Islet of Langerhans (tissue), 1 donor: ENCODE measurements around the gene RALGAPA2.
"Not testable (repeated sequence)": the region's sequence is repeated elsewhere in the genome, so short reads cannot be mapped to it uniquely, and the experiment has no call there.

Experiments used
- FAIRE-seq: peaks from one replicate; lab custom pipeline; 2011; peaks lifted over from hg19 to GRCh38; lab: Jason Lieb, UNC

Gene RALGAPA2

DNA sequence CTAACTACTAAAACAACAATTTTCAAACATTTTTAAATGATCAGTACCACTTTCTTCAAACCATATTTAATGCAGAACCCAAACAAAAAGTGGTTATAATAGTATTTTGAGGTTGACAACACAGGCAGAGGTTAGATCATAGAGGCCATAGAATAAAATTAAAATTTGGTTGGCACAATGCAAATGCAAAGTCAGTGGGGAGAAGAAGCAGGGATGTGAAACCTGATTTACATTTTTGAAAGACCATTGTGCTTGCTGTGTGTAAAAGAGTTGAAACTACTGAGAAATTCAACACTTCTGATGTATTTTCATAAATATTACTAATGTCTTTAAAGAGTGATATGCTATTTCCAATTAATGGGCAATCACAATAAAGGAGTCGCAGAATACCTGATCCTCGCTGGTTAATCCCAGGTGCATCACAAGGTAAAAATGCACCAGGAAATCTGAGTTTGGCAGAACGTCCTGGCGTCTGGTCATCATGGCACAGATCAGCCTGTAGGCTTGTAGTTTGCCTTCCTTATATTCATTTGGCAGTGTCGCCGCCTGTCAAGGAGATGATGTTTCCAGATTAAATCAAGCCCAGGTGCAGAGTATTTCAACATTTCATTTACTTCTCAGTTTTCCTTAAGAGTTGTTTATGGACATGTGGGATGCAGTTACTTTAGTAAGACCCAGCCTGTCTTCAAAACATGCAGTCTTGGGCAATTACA is 141.2 kb downstream of the RALGAPA2 start:
- FAIRE-seq: no peak

DNA sequence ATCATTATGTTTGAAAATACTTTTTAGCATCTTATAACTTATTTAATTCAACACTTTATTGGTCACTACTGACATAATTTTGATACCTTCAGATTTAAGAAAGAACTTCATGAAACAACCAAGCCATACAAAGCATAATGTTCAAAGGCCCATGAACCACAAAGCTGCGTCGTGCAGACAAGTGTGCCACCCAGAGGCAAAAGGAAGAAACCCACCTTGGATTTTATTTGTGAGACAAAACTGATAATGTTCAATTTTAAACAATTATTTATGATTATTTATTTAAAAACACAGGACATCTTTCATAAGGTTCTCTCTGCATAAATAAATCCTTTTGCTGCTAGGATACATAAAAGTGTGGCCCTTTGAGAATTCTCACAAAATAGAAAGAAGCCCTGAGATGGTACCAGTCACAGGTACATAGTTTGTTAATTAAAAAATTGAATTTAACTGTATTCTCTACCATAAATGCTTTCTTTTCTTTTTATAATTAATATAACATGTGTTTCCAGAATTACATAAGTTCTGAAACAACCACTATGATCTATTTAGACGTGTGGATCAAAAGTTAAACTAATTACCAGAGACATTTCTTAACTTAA is 143.7 kb downstream of the RALGAPA2 start:
- FAIRE-seq: peak; percentile 98

DNA sequence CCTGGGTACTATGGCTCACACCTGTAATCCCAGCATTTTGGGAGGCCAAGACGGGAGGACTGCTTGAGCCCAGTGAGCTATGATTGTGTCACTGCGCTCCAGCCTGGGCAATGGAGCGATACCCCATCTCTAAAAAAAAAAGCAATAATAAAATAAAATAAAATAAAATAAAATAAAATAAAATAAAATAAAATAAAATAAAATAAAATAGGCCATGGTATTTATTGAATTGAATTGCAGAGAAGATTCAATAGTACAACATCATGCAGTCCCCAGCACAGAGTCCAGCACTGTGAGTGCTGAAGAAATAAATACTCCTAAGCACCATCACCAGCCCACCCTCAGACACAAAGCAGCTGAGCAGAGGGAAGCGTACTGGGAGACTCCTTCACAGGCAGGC is 144.7 kb downstream of the RALGAPA2 start:
- FAIRE-seq: no peak

DNA sequence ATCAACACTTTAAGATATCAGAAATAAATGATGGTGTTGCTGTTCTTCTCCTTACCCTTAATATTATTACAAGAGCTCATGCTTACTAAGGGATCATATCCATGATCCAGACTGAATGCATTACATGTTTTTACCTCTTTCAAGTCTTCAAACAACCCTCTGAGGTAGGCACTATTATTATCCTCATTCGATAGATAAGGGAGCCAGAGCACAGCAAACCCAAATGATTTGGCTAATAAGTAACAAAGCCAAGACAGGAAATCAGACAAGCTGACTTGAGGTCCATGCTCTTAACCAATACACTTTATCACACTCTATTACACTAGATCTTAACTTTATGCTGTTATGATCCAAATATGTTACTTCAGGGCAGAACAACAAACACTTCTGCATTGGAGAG is 145.9 kb downstream of the RALGAPA2 start:
- peak; percentile 99 for FAIRE-seq

DNA sequence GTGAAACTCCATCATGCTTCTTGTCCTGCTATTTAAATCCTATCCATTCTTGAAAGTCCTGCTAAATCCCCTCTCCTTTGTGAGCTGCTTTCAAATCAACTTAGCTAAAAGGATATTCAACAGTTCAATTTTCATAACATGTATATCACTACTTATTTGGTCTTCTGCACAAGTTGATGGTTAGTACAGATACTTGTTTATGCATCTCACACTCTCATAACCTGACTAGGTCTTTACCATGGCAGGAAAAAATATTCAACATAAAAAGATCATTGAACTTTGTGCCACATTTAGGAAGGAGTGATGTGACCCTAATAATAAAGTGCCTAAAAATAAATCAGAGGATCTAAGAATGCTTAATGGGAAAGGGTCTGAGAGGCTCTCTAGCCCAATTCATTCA is 148.2 kb downstream of the RALGAPA2 start:
- FAIRE-seq: no peak

DNA sequence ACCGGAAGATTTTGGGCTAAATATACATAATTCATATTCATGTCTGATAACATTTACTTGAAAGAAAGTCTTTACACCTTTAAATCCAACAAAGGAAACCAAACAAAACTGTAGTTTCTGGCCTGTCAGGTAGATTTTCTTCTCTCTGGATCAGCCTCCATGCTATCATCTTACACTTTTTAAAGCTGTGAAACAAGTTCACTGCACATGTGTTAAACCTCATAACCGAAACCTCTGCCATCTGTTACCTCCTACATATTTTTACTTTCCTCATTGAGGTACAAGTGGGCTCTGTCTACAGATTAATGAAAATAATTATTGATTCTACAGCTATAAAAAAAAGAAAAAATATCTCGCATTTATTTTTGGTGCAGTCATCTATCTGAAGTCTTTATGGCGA is 149.9 kb downstream of the RALGAPA2 start:
- no peak for FAIRE-seq

DNA sequence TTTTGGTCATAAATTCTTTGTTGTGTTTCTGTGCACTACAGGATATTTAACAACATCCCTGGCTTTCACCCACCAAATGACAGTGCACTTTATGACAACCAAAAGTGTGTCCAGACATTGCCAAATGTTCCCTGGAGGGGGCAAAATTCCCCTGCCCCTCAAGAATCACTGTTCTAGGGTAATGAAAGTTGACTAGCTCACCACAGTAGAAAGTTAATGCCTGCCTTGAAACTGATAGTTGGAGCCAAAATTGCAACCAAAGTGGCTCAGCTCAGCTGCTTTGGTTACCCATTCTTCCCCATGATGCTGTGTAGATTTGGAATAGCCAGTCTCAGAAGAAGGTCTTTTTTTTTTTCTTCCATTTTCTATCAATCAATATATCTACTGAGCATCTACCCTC is 150.6 kb downstream of the RALGAPA2 start:
- no peak for FAIRE-seq

DNA sequence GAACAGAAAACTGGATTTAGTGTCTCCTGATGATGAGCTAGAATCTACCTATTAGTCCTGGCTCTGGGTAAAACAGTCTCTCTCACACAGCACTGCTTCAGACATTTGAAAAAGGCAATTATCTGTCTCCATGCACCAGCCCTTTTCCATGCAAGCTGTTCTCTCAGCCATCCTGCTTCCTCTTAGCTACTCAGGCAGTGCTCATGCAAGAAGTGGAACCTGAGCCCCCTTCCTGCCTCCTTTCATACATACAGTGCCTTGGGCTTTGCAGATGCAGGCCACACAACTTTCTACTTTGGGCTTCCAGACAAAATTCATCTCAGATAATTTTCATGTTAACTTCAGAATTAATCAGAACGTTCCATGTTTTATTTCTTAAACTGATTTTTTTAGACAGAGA is 151.3 kb downstream of the RALGAPA2 start:
- FAIRE-seq: peak; percentile 60

DNA sequence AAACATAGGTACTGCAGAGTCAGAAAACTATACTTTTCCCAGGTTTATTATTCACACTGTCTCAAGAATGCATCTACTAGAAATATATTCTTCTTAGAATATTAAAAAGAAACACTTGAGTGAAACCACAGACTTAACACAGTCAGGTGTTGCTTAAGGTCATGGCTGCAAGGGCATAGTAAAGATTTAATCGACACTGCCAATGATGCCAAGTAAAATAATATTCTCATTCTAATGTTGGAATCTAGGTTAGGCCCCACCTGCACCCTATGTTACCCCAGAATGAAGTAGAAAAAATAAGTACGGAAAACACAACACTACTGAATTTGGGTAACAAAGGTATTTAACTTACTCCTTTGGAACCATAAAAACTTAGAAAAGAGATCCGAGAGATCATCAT is 155.0 kb downstream of the RALGAPA2 start:
- FAIRE-seq: no peak

DNA sequence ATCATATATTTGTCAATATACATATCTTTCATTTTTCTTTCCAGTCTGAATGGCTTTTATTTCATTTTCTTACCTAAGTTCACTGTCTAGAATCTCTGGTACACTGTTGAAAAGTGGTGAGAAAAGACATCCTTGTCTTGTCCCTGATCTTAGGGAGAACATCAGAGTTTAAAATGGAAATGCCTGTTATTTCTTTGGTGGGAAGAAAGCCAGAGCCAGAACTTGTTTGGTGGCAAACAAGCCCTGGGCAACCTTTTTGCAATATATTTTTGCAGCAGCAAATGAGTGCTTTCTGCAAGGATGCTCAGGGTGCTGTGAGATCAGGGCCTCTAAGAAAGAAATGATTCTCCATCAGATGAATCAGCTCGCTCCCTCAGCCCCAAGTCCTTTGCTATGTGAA is 156.6 kb downstream of the RALGAPA2 start:
- no peak for FAIRE-seq

DNA sequence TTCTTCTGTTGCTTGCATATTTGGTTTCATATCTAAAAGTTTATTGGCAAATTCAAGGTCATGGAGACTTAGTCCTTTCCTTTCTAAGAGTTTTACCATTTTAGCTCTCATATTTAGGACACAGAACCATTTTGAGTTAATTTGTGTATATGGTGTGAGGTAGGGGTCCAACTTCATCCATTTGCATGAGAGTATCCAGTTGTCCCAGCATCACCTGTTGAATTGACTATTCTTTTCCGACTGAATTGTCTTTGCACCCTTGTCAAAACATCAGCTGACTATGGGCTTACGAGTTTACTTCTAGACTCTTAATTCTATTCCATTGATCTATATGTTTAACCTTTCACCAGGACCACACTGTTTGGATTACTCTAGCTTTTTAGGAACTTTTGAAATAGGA is 157.5 kb downstream of the RALGAPA2 start:
- no peak for FAIRE-seq

DNA sequence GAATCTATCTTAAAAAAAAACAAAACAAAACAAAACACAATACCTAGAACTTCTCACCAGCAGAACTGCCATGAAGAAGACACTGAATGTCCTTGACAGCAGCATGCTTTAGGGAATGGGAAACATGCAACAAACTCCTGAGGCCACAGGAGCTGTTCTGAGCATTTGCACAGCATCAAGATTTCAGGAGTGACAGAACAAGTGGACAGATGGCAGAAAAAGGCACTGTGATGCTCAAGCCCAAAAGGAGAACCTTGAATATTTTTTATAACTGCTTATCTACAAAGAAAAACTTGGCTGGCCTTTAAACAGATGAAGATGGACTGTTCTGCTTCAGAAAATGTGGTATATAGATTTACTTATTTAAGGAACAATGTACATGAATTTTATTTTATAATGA is 158.9 kb downstream of the RALGAPA2 start:
- peak; percentile 79 for FAIRE-seq

DNA sequence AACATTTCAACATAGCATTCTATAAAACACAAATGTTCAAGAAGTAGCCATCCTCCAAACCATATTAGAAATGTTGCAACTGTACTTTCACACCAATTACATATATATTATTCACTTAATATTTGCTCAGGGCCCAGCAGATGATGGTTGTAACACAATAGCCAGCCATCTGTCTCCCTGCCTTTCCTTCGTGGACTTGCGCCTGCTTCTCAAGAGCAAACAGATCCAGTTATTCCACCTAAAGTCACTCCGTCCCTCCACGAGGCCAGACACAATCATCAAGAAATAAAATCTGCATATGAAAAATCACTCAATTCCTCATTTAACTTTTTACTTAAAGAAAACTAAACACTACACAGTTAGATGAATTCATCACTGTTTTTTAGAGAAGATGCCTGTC is 160.4 kb downstream of the RALGAPA2 start:
- FAIRE-seq: no peak

DNA sequence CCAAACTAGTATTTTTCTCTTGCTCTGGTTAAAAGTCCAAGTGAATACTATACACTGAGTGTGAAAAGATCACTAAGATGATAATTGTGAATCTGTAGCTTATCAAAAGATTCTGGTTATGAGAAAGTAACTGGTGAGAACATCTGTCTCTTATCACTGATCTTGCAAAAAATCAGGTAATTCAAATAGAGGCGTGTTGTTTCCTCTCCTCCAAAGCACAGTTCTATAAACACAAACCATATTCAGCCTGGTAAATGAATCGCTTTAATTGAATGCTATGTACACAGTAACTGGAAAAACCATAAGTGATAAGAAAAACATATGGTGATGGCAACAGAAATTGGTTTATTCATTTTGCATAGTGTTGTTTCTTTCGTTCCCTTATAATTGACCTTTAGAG is 161.0 kb downstream of the RALGAPA2 start:
- FAIRE-seq: peak; percentile 94

DNA sequence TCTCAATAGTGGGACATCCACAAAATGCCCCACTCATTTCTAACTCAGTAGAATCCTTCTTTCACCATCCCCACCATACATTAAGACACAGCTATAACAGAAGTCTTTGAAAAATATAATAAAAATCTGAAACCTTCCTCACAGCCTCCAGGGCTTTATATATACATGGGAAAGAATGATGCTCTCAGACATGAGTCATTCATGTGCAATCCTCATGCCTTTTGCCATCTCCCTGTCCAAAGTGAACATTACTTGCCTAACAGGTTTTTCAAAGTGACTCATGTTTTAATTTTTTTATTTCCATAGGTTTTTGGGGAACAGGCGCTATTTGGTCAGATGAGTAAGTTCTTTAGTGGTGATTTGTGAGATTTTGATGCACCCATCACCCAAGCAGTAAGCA is 162.7 kb downstream of the RALGAPA2 start:
- peak; percentile 90 for FAIRE-seq

DNA sequence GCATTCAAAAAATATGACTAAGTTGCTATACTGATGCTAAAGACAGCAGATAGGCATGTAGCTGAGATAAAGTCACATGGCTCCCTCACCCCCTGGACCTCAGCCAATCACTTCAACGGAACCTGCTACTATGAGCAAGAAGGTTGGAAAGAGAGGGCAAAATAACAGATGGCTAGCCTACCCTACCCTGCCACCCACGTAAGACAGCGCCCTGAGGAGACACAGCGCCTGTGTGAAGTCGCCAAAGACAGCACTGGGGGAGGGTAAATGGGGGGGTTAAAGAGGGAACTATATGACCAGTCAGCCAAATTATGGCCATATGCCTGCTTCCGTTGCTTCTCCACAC is 163.2 kb downstream of the RALGAPA2 start:
- no peak for FAIRE-seq

DNA sequence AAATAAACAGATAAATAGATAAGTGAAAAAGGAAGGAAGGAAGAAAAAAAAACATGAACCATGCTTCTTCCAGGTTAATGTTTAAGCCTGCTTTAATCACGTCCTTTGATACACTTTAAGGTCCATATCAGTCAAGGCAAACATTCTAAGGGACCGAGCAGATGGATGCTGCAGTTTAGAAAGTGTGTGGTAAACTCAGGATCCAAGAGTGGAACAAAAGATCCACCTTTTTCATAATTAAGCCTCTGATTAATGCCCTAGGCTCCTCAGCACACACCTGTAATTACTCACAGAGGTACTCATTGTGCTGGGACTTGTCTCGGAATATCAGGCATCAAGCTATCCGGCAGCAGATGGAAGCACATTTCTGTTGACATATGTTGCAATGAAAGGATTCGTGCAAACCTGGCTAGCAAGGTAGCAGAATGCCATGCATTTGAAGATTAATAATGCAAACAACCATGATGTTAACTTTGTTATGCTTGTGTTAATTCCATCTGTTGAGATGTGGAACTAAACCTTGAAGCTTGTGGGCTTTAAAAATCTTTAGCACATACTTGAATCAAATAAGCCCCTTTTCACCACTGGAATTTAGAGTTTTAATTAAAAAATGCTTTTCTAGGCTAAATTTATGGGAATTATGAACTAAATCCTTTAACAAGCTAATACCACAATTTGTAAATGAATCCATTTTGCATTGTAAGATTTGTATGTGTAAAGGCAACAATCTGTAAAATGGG is 163.7 kb downstream of the RALGAPA2 start:
- peak; percentile 97 for FAIRE-seq

DNA sequence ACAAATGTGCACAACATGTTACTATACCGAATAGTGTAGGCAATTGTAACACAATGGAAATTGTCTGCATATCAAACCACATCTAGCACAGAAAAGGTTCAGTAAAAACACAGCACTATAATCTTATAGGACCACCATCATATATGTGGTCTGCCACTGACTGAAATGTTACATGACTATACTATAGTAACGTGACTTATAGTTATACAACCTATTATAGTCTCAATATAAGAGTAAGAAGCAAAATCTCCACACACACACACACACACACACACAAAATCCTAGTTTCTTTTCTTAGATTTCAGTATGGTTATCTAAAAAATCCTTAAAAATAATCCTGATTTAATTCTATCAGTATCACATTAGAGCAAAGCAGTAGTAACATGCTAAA is 164.6 kb downstream of the RALGAPA2 start:
- FAIRE-seq: peak; percentile 5

DNA sequence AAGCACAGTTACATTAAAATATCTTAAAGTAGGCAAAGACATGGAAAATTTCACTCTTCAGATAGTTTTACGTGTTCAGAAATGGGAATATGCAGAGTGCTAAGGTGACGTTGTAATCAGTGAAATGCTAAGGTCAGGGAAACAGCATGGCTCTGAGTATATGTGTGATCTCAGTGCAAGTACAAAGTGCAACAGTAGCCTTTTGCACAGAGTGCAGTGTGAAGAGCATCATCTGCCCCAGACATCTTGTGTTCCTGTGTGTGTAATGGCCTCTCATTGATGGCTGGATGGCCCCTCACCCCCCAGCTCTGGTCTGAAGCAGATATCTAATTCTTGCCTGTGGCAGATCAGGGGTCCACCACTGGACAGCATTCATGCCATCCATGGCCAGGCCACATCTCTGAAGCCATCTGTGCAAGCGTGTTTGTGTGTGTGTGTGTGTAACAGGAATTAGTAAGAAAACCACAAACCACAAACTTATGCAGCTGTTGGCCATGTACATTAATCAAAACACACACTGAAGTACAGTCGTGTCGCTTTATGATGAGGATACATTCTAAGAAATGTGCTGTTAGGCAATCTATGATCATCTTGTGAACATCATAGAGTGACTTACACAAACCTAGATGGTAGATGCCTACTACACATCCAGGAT is 165.1 kb downstream of the RALGAPA2 start:
- FAIRE-seq: no peak

DNA sequence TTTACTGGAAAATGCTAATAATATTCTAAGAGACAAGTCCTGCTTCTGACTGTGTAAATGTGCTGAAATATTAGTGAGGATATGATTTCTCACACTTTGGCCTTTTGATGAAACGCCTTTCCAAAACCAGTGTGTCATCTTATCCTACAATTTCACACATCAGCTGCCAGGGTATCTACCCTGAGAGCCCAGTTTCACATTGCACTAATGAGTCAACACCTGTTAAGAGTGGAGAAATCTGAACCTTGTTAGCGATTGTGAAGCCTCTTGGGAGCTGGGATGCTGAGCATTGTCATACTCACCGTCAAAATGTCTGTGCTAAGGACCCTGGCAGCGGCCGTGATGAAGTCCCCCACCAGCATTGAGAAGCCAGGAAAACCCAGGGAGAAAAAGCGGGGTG is 166.0 kb downstream of the RALGAPA2 start:
- FAIRE-seq: no peak

DNA sequence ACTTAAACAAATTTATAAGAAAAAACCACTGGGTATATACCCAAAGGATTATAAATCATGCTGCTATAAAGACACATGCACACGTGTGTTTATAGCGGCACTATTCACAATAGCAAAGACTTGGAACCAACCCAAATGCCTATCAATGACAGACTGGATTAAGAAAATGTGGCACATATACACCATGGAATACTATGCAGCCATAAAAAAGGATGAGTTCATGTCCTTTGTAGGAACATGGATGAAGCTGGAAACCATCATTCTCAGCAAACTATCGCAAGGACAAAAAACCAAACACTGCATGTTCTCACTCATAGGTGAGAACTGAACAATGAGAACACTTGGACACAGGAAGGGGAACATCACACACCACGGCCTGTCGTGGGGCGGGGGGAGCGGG is 169.1 kb downstream of the RALGAPA2 start:
- not testable (repeated sequence) for FAIRE-seq

DNA sequence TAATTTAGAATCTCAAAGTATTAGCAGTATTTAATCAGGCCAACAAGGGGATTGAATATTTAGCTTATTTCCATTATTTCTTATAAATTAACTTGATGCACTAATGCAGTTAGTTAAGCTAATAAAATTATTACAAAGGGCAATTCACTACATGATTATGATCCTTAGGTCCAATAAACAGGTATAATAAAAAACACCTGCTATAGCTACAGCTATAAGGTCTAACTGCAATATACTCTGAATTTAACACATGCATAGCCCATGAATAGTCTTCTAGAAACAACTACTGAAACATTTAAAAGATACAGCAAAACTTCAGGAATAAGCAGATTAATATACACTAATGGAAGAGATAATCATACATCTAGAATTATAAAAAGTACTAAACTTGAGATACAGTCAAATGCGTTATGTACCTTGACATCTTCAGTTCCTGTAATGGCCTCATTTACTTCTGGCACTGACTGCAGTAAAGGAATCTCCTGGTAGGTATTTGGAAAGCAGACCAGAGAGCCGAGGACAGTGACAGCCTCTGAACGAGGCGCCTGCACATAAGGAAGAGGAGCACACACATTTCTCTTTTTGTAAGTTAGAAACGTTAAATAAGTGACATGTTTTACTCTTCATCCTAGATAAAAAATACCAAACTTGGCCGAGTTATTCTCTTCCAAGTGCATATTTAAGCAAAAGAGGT is 176.1 kb downstream of the RALGAPA2 start:
- FAIRE-seq: no peak

DNA sequence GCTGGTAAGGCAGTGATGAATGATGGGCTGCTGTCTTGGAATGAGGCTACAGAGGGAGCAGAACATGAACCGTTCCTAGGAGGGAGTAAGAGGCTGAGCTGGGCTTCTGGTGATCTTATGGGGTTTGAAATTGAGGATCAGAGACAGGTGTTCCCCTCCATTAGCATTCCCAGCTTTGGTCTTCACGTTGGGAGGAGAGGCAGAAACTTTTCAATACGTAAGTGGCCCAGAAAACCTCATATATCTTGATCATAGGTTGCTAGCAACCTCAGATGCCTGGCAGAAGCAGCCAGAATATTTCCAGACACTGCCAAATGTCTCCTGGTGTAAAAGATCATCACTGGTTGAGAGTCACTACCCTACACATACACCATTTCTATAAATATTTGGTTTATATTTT is 177.4 kb downstream of the RALGAPA2 start:
- FAIRE-seq: no peak
